Activated CD4-positive, alpha-beta T cell treated with anti-CD3 and anti-CD28 coated beads, Interleukin-10, Interleukin-2, amounts not matched to agents 100 ng/mL and 50 ng/mL, durations not matched to agents 16 hours and 8 hours (primary cell): Measurements from ENCODE around the gene RAB20.
A peak's percentile ranks its signal among the peaks of the same experiment; 100 is the strongest.

ENCODE experiments used
- DNase-seq: peaks from one replicate; pipeline ENCODE4 v3.0.0-alpha.2; 2020

The RAB20 gene

DNA sequence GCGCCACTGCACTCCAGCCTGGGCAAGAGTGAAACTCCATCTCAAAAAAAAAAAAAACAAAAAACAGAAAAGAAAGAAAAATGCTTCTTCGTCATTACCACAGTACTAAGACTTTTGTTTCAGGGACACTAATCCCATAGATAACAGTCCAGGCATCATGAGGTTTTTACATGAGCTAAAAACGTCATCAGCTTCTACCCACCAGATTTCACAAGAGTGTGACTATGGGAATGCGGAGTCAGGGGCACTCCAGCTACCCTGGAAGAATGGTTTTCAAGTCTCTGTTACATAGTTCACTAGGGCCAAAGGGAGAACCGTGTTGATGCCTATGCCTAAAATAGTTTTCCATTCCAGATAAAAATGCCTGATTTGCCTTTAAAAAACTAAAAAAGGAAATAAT is 33.2 kb downstream of the RAB20 start:
- DNase-seq, result no peak

DNA sequence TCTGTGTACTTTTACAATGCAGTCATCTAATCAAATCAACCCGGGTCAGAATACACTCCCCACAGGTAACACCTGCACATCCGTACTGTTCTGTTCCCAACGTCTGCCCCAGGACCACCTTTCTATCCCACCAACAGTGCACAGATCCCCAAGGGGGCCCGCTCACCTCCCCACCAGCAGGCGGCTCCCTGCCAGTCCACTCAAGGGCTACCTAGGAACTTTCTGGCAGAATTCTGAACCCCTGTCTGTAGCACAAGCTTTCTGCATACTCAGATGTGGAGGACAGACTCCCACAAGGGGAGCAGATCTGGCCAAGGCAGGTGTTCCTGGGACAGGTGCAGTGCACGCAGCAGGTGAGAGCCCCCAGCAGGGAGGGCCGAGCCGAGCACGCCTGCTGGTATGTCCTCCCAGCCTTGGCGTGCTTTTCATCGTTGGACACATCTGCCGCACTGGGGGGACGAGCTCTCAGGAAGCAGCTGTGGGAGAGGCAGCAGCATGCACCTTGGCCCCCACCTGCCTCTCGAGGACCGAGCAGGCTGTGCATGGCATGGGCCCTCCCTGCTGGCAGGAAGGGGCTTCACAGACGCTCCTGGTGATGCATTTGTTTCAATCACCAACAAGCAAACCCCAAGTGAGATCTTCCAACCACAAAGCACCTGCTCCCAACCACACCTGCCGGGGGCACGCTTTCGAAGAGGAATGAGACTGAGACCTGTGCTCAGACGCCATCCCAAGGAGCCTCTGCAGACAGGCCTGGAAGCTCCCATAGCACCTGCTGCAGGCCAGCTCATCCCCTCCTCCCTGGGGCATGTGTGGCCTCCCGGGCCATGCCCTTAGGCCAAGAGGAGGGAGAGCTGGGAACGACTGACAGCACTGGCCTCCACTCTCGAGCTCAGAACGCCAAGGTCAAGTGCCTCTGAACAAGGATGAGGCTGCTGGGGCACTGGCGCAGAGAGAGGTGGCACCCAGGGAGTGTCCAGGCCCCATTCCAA is 35.9 kb downstream of the RAB20 start:
- no peak for DNase-seq

DNA sequence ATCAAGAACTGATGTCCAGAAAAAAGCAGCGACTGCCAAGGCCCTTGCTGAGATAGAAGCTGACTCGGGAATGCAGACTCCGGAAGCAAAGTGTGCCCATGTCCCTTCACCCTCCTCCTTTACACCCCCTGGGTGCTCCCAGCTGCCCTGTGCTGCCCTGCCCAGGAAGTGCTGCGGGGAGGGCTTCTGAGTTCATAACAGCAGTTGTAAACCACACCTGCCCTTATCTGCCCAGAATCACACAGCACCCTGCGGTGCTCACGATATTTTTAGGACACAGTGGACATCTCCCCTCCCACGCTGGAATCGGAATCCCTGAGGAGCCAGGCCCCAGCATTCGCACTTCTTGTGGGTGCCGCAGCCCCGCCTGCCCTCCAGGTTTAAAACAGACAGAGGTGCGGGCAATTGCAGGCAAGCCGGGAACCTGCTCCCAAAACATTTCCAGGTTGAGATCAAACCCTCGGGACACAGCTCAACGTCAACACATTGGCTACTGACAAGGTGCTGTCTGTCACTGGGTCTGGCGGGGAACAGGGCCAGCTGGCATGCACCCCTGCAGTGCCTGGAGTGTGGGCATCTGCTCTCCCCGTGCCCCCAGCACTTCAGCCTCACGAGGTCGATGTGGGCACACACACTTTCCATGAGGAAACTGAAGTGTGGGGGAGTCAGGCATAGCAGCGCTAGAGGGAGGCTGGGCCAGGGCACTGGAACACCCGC is 36.8 kb downstream of the RAB20 start:
- peak; percentile 39 for DNase-seq

DNA sequence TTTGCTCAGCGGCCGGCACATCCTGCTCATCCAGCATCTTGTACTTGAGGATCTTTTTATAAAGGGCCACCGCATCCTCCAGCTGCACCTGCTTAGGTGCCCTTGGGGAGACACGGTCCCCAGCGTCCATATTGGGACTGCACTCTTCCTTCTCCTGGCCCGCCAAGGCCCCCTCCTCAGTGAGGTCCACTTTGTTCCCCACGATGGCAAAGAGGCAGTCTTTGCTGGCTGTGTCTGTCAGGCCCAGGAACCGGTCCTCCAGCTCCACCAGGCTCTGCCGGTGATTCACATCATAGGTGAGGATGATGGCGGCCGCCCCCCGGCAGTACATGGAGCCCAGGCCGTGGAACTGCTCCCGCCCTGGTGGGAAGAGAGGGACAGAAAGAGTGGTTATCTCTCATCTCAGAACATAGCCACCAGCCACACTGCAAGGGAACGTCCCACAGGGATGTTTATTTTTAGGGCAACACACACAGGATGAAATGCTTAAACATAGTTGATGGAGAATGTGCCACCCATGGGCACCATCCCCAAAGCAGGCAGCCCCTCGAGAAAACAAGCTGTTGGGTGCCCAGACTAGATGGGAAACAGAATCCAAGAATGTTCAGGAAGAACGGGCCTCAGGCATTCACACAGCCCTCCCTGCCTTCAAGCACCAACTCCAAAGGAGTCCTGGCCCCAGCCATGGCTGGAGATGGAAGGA is 37.5 kb downstream of the RAB20 start:
- no peak for DNase-seq

DNA sequence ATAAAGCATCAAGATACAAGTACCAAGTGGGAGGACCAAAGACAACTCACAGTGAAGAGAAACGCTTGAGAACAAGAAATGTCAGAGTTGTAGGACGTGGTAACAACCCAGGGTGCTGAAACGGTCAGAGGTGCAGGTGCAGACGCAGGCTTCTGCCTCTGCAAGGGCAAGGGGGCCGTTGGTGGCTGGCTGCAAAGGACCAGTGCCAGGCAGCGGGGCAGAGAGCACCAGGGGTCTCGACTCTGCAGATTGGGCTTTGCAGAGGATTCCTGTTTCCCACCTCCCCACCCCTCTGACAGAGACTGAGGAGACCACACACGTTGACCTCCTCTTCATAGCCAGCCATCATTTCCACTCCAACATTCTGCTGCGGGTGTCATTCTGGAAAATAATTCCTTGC is 38.3 kb downstream of the RAB20 start:
- DNase-seq, result no peak

DNA sequence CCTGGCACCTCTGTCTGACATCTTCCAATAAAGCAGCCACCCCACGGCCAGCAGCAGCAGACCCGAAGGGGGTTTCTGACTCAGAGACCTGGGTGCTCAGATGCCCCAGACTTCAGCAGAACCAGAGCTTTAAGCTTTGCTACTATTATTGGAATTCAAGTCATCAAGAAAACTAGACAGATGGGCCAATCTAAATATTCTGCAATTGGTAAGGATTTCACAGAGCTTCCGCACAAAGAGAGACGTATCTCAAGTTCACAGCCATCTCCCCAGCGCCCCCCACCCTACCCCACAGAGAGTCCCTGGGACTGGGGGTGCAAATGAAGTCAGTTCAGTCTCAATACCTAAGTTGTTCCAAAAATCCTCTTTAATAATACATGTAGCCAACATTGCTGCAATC is 38.8 kb downstream of the RAB20 start:
- DNase-seq, result no peak

DNA sequence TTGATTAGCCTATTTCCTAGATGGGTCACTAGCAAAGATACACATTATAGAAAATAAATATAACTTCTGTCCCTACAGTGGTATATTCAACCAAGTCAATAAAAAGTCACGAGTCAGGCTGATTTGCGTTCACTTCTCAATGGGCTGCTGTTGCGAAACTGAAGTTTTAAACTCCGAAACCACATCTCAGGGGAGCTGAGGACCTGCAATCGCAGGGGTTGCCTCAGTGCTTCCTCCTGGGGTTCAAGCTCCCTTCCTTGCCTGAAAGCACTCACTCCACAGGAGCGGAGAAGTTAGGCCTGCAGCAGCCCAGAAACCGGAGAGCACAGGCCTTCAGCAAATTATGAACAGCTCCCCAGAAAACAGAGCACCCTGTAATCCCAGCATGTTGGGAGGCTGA is 39.6 kb downstream of the RAB20 start:
- no peak for DNase-seq

DNA sequence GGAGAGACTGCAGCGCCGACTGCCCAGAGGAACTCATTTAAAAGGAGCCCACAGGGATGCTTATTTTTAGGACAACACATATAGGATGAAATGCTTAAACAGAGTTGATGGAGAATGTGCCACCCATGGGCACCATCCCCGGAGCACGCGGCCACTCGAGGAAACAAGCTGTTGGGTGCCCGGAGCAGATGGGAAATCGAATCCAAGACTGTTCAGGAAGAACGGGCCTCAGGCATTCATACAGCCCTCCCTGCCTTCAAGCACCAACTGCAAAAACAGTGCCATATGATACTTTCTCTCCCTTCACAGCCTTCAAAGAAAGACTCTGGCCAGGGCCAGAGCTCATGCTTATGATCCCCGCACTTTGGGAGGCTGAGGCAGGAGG is 40.2 kb downstream of the RAB20 start:
- no peak for DNase-seq

DNA sequence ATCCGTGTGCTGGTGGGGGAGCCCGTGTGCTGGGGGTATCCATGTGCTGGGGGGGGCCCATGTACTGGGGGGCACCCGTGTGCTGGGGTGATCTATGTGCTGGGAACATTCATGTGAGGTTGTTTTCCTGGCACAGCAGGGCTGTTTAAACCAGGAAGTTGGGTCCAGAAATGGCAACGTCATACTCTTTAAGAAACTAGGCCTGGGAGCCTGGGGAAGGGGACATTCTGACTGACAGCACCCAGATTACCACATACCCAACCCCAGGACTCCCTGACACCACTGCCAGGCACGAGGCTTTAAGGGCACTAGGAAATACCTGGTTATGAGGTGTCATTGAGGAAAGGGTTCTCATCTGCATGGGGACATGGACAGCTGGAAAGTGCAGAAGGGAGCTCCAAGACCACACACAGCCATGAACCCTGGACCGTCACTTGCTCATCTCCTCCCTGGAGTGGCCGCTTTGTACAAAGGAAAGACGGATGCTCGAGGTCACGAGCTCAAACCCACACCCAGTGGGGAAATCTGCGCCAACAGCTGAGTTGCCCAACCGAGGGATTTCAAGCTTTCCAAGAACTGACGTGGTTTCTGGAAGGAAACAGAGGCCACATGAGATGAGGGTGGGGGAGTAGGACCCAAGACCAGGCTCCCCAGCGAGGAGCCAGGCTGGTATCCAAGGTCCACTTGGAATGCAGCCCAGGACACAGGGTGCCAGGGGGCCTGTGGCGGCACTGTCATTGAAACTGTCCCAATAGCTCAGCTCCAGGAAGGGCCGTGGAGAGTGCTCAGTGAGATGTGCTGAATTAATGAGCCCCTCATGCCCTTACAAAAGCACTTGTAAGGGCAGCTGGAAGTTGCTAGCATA is 40.9 kb downstream of the RAB20 start:
- peak; percentile 11 for DNase-seq

DNA sequence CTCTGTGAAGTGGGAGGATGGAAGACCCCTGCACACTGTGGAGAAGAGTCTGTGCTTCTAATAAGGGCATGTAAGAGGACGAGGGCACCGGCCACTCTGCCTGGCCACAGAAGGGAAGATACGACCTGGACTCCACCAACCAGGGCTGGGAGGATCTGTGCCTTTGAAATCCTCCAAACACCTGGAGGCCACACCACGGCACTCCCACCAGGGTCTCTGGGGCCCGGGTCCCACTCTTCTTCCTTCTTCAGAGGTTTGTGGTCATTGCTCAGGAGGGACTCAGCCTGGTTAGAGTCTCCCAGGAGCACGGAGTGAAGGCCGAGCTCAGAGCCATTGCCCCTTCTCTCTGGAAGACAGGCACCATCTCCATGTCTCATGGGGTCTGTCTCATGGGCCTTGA is 42.0 kb downstream of the RAB20 start:
- DNase-seq, result no peak

DNA sequence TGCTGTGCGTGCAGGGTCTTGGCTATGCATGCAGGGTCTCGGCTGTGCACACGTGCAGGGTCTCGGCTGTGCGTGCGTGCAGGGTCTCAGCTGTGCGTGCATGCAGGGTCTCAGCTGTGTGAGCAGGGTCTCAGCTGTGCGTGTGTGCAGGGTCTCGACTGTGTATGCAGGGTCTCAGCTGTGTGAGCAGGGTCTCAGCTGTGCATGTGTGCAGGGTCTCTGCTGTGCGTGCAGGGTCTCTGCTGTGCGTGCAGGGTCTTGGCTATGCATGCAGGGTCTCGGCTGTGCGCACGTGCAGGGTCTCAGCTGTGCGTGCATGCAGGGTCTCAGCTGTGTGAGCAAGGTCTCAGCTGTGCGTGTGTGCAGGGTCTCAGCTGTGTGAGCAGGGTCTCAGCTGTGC is 42.5 kb downstream of the RAB20 start:
- no peak for DNase-seq

DNA sequence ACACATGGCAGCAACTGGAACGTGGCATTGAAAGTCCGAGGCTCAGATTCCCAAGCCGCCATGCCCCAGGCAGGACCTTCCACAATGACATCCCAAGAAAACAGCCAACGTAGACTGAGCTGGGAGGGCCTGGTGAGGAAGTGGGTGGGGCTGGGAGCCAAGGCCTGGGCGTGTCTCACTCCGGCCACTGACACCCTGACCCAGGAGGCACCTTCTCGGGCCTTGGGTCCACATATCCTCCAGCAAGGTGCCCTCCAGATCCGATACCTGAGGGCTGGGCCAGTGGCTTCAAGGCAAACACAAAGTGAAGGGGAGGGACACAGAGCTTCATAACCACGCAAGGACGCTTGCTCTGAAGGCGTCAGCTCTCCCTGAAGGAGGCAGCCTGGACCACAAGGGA is 43.0 kb downstream of the RAB20 start:
- no peak for DNase-seq

DNA sequence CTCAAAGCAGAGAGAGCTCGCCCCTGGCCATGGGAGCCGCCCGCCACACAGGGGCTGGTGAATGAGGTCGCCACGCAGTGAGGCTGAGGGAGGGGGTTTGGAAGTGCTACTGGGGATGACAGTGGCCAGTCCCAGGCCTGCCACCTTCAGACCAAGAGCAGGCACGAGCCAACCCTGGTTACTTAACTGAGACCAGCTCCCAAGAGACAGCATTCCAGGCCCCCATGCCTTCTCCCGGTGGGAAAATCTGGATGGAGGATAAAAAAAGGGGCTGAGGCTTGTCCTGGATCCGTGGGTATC is 43.3 kb downstream of the RAB20 start:
- no peak for DNase-seq

DNA sequence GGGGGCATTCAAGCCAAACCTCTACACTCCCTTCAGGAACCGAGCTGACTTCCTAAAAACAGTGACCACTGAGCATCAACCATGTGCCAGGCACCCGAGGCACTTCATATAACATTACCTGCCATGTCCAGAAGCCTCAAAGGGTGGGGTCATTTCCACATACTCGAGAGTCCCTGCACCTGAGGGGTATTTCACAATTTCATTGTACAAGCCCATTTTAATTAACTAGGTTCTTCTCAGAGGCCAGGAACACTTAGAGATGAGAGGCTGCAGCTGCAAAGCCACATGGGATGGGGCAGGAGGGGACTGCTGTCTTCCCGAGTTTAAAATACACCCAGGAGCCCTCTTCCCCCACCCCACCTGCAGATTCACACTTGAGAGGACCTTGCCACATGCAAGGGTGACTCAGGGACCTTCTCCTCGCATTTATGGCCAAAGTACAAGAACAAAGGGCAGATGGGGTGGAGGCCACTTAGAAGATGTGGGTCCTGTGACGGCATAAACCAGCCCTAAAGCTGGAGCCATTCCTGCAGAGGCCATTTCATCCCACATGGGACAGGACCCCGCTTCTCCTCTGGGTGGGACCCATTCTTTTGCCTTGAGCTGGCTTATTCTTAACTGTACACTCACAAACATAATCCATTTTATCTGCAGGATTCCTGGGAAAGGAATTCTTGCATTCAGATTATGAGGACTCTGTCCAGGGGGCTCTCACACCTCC is 43.9 kb downstream of the RAB20 start:
- DNase-seq, result no peak

DNA sequence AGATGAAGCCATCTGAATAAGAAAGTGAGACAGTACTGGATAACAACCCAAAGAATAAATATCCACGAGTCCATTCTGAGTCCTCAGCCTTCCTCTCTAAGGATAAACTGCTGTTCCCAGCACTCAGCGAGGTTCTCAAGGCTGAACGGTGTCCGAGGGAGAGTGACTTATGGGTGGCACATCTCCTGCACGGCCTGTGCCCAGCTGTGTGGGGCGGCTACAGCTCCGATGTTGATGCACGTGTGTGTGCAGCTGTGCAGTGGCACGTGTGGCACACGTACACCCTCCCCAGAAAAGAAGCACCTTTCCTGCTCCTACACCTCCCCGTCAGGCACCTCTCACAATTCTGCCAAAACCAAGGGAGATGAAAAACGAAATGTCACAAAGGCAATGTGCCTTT is 45.0 kb downstream of the RAB20 start:
- DNase-seq, result no peak

DNA sequence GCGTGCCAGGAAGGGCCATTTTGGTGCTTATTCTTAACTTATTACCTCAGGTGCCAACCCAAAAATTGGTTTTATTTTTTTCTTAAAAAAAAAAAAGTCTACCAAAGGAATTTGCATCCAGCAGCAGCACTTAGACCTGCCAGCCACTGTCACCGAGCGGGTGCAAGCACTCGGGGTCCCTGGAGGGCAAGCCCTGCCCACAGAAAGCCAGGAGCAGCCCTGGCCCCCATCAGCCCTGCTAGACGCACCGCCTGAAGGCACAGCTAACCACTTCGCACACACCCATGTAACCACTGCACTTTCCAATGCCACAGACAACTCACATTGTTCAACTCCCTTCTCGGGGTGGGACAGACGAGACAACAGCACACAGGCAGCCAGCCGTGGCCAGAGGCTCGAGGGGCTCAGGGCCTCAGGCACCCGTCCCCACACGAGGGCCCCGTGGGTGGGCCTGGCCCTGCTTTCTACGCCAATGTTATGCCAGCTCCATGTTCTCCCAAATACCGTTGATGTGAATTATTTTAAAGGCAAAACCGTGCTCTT is 49.3 kb downstream of the RAB20 start:
- DNase-seq, result no peak

DNA sequence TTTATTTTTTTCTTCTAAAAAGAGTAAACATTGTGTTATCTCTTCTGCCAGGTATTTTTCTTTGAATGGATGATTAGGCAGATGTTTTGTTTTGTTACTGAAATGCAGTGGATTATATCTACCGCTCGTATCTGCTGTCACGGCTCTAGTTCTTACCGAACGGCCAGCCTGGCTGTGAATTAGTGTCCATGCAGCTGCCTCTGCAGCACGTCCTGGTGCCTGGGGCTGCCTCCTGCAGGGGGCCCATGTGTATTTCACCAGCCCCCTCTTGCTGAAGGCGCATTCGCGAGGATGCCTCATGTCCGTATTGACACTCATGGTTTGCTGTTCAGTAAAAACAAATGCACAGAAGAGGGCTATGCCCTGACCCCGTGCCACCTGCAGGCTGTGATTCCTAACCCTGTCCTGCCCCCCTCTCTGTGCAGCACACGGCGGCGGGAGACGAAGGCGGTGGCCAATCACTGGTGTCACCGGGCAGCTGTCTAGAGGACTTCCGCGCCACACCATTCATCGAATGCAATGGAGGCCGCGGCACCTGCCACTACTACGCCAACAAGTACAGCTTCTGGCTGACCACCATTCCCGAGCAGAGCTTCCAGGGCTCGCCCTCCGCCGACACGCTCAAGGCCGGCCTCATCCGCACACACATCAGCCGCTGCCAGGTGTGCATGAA is 49.9 kb downstream of the RAB20 start:
- DNase-seq, result no peak

DNA sequence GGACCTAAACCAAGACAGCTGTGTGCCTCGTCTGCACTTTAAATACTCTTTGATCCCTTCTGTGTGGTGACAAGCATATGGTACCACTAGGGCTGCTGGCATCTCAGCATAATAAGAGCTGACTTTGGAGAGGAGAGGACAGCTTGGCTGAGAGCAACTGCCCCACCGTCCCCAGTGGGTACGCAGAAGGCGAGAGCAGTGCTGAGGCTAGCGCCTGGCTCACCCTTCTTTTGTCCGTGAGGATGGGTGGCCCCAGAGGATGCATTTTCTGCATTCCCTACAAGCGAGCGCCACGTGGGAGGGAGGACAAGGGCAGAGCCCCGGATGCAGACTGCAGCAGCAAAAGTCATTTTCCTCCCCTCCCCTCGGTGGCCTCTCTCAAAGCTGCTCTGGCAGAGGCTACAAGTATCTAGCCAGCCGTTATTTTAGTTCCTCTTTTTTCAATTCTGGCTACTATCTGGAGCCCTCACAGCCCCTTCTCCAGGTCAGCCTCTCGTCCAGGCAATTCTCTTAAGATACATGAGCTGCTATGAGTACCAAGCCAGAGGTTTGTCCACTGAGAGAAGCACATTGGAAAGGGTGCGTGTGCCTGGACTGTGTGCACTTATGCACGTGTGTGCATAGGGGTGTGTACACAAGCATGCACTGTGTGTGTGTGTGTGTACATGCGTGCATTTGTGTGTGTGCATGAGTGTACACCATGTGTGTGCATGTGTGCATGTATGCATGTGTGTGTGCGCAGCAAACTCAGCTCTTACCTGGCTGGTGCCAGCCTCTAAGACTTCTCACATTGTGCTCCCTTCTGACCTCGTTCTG is 51.3 kb downstream of the RAB20 start:
- no peak for DNase-seq

DNA sequence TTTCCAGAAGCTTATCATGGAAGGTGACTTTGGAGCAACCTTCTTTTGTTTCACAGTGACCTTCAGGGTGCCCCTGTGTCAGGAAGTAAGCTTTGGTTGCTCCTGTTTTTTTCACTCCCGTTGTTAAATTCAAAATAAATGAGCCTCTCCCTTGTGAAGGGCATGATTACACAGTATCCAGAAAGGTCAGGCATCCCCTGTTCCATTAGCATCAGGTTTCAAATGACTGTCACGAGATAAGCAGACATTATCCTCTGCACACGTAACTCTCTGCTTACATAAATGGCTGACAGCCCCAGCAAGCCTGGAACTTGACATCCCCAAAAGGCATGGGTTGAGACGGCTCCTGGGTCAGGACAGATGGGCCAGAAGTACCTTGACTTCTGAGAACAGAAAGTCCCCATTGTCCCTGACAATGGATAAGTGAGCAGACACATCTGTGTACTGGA is 52.0 kb downstream of the RAB20 start:
- no peak for DNase-seq

DNA sequence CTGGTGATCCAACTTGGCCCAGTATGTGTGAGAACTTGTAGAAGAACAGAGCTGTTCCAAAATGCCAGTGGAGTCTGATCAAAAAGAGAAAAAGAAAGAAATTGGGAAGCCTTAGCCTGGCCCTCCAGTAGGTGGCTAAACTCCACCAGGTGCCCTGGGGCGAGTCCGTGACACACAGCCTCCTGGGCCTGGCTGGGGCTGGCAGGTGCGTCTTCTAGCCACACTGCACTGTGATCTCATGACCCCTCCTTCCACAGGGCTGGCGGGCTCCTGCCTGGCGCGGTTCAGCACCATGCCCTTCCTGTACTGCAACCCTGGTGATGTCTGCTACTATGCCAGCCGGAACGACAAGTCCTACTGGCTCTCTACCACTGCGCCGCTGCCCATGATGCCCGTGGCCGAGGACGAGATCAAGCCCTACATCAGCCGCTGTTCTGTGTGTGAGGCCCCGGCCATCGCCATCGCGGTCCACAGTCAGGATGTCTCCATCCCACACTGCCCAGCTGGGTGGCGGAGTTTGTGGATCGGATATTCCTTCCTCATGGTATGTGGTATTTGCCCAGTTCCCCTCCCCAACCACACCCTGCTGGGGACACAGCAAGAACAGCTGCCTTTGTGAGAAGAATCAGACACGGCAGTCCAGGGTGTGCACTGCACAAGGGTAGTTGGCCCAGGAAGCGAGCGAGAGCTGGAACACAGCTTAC is 53.7 kb downstream of the RAB20 start:
- no peak for DNase-seq
